SHP77 (cell line): Measurements from ENCODE around the gene CFAP54.

Experiments used
- DNase-seq, 2 experiments: peaks; one replicate each; lab custom pipeline; 2025; lab: John Stamatoyannopoulos, UW

CFAP54 gene

GRCh38 chr12:96886998-96887677 lies 397.8 kb downstream of the CFAP54 start:
- no peak for DNase-seq

GRCh38 chr12:96889273-96889933 lies 400.0 kb downstream of the CFAP54 start:
- no peak for DNase-seq

GRCh38 chr12:96890331-96890730 lies 401.0 kb downstream of the CFAP54 start:
- no peak for DNase-seq

GRCh38 chr12:96892104-96892503 lies 402.7 kb downstream of the CFAP54 start:
- no peak for DNase-seq

GRCh38 chr12:96897421-96897820 lies 408.0 kb downstream of the CFAP54 start:
- DNase-seq, result no peak

GRCh38 chr12:96901175-96901574 lies 411.8 kb downstream of the CFAP54 start:
- DNase-seq, result no peak

- no peak for DNase-seq
Measured at GRCh38 chr12:96902076-96902475, 412.7 kb downstream of the CFAP54 start.

- no peak for DNase-seq
Measured at GRCh38 chr12:96906498-96906848, 417.1 kb downstream of the CFAP54 start.

GRCh38 chr12:96906849-96907670 lies 417.7 kb downstream of the CFAP54 start, which contains the start of gene NEDD1:
Gene NEDD1, plus strand, starts transcription at chr12:96907257. Its CDS starts 2,503 bp downstream, at chr12:96909760.
- peak; percentile 73 to 81 for DNase-seq

GRCh38 chr12:96907671-96908422 lies 418.5 kb downstream of the CFAP54 start:
- DNase-seq, result no peak

- DNase-seq, result no peak
Measured at GRCh38 chr12:96908423-96908675, 419.0 kb downstream of the CFAP54 start.

- no peak for DNase-seq
Measured at GRCh38 chr12:96912261-96912660, 422.9 kb downstream of the CFAP54 start.

- no peak for DNase-seq
Measured at GRCh38 chr12:96912943-96913342, 423.6 kb downstream of the CFAP54 start.

GRCh38 chr12:96919510-96920210 lies 430.3 kb downstream of the CFAP54 start:
- DNase-seq, result no peak
